ENCODE measurements around the gene OR52H1.

DNA sequence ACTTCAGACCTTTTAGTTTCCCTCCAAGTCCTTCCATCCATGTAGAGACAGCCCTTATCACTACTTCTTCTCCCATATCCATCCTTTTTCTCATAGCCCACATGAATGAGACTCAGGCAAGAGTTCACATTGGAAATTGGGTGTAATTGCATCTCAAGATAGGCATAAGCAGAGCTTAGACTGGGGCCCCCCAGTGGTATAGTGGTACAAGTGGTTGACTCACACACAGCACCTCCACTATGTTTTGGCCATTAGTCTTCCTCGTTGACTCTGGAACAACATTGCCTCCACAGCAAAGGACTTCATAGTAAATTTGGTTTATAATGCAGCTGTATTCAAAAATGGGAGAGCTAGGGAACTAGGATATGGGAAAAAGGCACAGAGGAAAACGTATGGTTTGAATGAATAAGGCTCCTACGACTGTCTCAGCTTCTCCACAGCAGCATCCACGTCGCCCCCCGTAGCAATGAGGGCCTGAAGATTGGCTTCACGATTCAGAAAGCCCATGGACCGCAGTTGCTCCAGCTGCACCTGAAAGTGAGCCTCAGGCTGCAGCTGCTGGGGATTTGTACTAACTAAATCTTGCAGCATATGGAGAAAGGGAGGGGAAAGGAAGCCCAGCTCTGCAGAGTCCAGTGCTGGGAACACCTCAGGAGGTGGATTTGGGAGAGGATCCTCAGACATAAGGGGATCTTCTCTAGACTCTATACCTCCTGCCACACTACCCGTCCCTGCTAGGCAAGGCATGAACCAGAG, 41.0 kb downstream of the OR52H1 start:
- TF ChIP-seq EZH2 (IDR thresholded peaks at IDR 0.05; ENCODE audit: insufficient read depth, low read length) = no peak
- TF ChIP-seq, protein P1, sequence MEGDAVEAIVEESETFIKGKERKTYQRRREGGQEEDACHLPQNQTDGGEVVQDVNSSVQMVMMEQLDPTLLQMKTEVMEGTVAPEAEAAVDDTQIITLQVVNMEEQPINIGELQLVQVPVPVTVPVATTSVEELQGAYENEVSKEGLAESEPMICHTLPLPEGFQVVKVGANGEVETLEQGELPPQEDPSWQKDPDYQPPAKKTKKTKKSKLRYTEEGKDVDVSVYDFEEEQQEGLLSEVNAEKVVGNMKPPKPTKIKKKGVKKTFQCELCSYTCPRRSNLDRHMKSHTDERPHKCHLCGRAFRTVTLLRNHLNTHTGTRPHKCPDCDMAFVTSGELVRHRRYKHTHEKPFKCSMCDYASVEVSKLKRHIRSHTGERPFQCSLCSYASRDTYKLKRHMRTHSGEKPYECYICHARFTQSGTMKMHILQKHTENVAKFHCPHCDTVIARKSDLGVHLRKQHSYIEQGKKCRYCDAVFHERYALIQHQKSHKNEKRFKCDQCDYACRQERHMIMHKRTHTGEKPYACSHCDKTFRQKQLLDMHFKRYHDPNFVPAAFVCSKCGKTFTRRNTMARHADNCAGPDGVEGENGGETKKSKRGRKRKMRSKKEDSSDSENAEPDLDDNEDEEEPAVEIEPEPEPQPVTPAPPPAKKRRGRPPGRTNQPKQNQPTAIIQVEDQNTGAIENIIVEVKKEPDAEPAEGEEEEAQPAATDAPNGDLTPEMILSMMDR (IDR thresholded peaks at IDR 0.05; ENCODE audit: insufficient read depth, low read depth, low read length) = no peak
